Measurements from ENCODE around the gene TBC1D22A. TPM values are rescaled to one million over a fixed set of nuclear protein-coding genes. Genes with fewer than 3 reads are reported as not detected.
"Not testable (repeated sequence)": the region's sequence is repeated elsewhere in the genome, so short reads cannot be mapped to it uniquely, and the experiment has no call there.

The TBC1D22A gene
- total RNA-seq, 1 donor from 2014 or later: 12.5 TPM

DNA sequence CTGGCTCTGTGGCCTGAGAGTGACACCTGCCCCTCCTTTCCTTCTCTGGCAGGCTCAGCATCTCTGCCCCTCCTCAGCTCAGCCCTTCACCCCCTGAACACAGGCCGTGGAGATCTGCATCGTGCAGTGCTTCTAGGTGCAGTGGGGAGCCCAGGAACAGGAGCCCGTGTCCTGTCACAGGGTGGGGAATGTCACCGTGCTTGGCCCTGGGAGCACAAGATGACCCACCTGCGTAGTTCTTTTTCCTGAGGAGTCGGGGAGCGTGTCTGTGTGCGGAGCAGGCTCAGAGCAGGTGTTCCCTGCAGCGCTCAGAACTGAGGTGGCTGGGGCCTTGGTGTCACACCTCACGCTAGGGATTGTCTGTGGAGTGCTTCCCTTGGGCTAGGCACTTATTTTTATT is 10.6 kb downstream of the TBC1D22A start:
- DNase-seq (ENCODE audit: low read depth in 2 of 2): no peak

- DNase-seq (ENCODE audit: low read depth in 2 of 2): no peak
Measured at GRCh38 chr22:46774253-46774979, 12.0 kb downstream of the TBC1D22A start.

DNA sequence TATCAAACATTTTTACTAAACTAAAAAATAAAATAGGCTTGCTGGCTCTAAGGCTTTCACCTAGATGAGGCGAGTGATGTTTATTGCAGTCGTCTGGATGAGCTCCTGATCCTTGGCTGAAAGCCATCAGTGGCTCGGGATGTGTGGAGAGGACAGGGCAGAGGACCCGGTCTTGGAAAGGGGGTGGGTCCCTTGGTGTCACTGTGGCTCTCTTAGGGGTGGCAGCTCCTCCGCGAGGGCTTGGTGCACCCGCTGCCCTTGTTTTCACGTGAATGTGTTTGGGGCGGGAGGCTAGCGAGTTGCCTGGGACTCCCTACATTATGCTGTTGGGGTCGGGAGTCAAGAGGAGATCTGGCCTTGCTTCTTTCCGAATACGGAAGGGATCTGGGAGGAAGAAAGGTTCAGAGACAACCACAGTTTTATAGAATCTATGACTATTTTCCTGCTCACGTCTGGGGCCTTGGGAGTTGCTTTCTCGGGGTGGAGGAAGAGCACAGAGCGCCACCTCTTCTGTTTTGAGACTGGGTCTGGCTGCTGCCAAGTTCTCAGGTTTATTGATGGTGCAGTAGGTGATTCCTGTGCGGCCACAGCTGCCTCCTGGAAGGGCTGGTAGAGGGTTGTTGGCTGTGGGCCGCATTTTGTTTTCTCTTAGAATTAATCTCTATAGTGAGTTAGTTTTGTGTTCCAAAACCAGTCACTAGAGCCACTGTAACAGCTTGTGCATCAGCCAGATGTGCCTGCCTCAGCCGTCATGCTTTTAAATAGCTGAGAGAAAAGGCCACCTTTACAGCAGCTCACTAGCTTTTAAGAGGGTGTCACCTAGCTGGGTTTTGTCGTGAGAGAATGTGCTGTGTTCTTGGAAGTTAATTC is 12.8 kb downstream of the TBC1D22A start:
- no peak for DNase-seq (ENCODE audit: low read depth in 2 of 2)

DNA sequence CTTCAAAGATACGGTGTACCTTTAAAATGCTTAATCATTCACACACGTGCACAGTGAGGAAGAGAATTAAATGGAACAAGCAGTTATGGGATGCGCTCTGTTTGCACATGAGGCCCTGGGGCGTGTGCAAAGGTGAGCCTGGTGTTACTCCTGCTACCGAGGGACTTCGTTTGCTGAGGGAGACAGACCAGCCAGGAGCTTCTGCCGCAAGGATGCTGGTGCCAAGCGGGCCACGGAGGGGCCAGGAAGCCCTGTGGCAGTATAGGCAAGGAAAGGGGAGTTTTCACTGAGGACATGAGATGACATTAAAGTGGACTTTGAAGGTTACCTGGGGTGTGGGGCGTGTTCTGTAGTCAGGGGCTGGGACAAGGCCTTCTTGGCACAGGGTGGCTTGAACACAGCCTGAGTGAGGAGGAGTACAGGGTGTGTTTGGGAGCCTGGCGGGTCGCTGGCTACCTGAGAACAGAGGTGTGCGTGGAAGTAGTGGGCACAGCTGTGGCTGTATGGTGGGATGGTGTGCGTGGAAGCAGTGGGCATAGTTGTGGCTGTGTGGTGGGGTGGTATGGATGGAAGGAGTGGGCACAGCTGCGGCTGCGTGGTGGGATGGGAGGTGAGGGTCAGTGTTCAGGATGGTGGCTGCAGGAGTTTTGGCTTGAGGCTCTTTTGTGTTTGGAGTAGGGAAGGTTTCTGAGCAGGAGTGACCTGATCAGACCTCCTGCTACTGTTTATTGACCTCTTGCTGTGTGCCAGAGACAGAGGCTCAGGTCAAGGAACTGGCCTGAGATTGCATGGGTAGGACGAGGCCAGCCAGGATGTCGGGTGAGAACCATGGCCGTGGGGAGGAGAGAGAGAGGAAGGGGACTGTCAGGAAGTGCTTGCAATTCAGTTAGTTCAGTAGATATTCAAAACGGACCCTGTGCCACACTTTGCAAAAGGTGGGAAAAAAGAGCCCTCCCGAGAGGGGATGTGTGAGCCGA is 13.7 kb downstream of the TBC1D22A start:
- no peak for DNase-seq (ENCODE audit: low read depth in 2 of 2)

DNA sequence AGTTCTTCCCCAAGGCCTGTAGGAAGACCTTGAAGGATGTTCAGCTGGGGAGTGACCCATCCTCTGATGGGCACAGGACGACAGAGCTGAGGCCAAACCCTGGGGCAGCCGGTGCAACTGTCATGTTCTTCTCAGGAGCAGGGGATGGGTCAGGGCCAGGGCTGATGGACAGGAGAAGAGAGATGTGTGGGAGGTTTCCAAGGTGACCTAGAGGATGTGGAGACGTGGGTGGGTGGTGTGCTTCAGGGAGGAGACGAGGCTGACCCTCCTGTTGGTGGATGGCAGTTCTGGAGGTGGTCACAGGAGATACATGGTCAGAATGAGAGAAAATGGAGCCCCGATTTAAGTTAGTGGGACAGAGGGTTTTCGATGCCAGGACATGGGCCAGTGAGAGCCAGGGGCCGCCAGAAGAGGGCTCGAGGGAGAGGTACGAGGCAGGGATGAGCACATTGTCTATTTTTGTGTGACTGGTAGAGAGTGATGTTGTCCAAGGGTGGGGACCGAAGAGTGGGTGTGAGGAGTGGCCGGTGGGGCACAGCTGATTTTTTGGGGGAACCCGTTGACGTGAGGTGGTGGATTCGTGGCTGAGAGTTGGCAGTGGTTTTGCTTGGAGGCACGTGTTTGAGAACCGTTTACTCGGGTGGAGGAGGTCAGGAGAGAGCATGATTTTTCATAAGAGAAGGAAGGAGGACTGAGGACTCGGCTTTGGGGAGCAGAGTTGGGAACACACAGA is 14.6 kb downstream of the TBC1D22A start:
- DNase-seq (ENCODE audit: low read depth in 2 of 2): no peak

DNA sequence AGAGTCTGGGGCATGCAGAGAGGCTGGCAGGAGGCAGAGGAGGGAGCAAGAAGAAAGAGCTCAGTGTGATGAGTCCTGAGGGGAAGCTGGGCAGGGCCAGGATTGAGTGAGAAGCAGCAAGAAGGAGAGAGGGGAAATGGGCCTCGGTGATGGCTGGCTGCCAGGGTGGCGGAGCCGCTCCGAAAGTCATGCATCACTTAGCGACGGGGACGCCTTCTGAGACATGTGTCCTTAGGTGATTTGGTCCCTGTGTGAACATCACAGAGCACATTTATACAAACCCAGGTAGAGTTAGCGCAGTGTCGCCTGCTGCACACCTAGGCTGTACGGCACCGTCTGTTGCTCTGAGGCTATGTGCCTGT is 15.1 kb downstream of the TBC1D22A start:
- DNase-seq (ENCODE audit: low read depth in 2 of 2): no peak

DNA sequence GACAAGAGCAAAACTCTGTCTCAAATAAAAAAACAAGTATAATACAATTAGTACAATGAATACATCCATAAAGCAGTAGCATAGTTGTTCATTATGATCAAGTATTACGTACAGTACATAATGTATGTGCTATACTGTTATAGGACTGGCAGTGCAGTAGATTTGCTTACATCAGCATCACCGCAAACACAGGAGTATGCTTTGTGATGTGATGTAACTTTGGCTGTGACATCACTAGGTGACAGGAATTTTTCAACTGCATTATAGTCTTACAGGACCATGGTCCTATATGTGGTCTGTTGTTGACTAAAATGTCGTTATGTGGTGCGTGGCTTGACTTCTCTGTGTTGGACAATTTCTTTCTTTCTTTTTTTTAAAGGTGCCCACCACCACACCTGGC is 16.6 kb downstream of the TBC1D22A start:
- DNase-seq (ENCODE audit: low read depth in 2 of 2): no peak

DNA sequence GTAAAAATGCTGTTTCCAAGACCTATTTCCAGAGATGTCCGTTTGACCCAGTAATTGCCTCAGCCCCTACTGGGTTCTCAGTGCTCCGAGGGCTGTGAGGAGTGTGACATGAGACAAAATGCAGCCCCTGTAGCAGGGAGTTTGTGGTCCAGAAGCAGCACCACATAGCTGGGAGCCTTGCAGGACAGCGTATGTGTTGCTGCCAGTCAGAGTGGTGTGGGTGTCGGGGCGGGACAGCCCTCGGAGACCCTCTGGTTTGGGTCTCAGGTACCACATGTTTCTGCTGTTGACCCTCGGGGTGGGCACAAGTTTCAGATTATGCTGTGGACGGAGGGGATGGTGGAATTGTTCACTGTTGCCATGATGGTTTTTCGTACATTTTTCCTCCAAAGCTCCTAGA is 17.2 kb downstream of the TBC1D22A start:
- no peak for DNase-seq (ENCODE audit: low read depth in 2 of 2)

DNA sequence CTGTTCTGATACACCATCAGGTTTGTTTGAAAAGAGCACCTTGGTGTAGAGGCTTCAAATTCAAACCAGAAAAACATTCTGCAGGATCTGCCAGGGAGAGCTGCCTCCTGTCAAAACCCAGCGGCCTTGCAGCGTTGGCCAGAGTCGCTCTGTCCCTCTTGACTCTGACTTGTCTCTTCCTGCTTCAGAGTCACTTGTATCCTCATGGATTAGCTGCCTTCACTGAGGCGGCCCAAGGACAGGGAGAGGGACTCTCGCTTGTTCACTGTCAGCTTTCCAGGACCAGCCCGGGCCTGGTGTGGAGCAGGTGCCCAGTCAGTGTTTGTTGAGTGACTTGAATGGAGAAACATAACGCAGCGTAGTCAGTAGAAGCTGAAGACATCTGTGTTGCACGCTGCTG is 18.0 kb downstream of the TBC1D22A start:
- DNase-seq (ENCODE audit: low read depth in 2 of 2): no peak

DNA sequence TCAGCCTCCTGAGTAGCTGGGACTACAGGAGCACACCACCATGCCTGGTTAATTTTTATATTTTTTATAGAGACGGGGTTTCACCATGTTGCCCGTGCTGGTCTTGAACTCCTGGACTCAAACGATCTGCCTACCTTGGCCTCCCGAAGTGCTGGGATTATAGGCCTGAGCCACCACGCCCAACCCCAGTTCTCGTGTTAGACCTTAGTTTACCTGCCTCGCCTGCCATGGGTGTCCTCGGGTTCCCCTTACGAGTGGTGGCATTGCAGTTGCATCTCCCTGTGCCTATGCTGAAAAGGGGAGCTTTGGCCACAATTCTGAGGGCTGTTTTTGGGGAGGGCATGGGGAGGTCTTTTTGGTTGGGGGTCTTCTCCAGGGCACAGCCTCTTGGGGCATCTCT is 18.8 kb downstream of the TBC1D22A start:
- DNase-seq (ENCODE audit: low read depth in 2 of 2): no peak

GRCh38 chr22:46782200-46782599 is 19.8 kb downstream of the TBC1D22A start:
- not testable (repeated sequence) for DNase-seq (ENCODE audit: low read depth in 2 of 2)

DNA sequence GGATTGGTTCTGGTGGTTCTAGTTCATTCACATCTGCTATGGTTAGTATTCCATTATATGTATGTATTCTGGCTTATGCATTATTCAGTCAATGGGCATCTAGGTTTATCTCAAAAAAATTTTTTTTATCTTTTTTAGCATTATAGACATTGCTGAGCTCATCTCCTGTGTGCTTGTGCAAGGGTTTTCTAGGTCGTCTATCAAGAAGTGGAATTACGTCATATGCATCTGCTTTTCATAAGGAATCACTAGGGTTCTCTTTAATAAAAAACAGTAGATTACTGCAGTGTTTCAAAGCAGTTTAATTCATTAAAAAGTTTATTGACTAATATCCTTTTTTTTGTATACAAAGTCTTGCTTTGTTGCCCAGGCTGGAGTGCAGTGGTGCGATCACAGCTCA is 21.3 kb downstream of the TBC1D22A start:
- DNase-seq (ENCODE audit: low read depth in 2 of 2): no peak

- no peak for DNase-seq (ENCODE audit: low read depth in 2 of 2)
Measured at GRCh38 chr22:46788441-46789172, 26.2 kb downstream of the TBC1D22A start.

DNA sequence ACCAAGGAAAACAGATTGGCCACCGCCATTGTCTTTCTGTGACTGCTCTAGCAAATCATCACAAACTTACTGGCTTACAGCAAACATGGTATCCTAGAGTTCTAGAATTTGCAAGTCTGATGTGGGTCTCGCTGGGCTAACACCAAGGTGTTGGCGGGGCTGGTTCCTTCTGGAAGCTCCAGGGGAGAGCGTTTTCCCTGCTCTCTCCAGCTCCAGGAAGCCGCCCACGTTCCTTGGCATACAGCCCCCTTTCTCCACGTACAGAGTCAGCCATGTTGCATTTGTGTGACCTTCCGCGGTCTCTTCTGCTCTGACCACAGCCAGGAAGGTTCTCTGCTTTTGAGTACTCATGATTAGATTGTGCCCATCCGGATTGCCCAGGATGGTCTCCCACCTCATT is 27.5 kb downstream of the TBC1D22A start:
- DNase-seq (ENCODE audit: low read depth in 2 of 2): no peak

- DNase-seq (ENCODE audit: low read depth in 2 of 2): peak; percentile 88 to 89
Measured at GRCh38 chr22:46791201-46791731, 28.8 kb downstream of the TBC1D22A start.

- peak; percentile 64 to 79 for DNase-seq (ENCODE audit: low read depth in 2 of 2)
Measured at GRCh38 chr22:46792061-46792796, 29.8 kb downstream of the TBC1D22A start.

GRCh38 chr22:46792841-46793261 is 30.4 kb downstream of the TBC1D22A start:
- no peak for DNase-seq (ENCODE audit: low read depth in 2 of 2)

GRCh38 chr22:46793497-46793896 is 31.0 kb downstream of the TBC1D22A start:
- DNase-seq (ENCODE audit: low read depth in 2 of 2): no peak

- no peak for DNase-seq (ENCODE audit: low read depth in 2 of 2)
Measured at GRCh38 chr22:46794067-46794466, 31.6 kb downstream of the TBC1D22A start.

All from dermis microvascular lymphatic vessel endothelial cell (primary cell).